Loucy (cell line): Measurements from ENCODE around the gene PTPRK.

Source experiments
- H2AFZ ChIP-seq: fragments of 200-600 bp; sonication (generic); 2 replicates; pipeline ENCODE4 v1.6.0; 2016; ENCODE audit warnings: antibody characterized with exemption, mild to moderate bottlenecking, low read length, moderate library complexity
- H3F3A ChIP-seq: fragments of 200-600 bp; 2 replicates; pipeline ENCODE4 v1.6.0; 2016; ENCODE audit warnings: antibody characterized with exemption, low read depth, mild to moderate bottlenecking
- H3K27me3 ChIP-seq: fragments of 200-600 bp; sonication (generic); 2 replicates; pipeline ENCODE4 v1.6.1; 2014; ENCODE audit warnings: low read length, mild to moderate bottlenecking; ENCODE audit not compliant: insufficient read depth, poor library complexity, severe bottlenecking
- H3K36me3 ChIP-seq: fragments of 200-600 bp; sonication (generic); 2 replicates; pipeline ENCODE4 v1.6.1; 2016; ENCODE audit warnings: low read length; ENCODE audit not compliant: insufficient read depth
- H3K4me1 ChIP-seq: fragments of 200-600 bp; sonication (generic); 2 replicates; pipeline ENCODE4 v1.5.1; 2014; ENCODE audit warnings: low read length, mild to moderate bottlenecking; ENCODE audit not compliant: insufficient read depth, poor library complexity, severe bottlenecking
- H3K4me2 ChIP-seq: fragments of 200-600 bp; sonication (generic); 2 replicates; pipeline ENCODE4 v1.6.0; 2014; ENCODE audit warnings: antibody characterized with exemption, low read length, low read depth, mild to moderate bottlenecking; ENCODE audit not compliant: poor library complexity, severe bottlenecking
- H3K4me3 ChIP-seq: fragments of 200-600 bp; sonication (generic); 2 replicates; pipeline ENCODE4 v1.5.1; 2014; ENCODE audit warnings: low read length, mild to moderate bottlenecking, mixed read lengths; ENCODE audit not compliant: poor library complexity, severe bottlenecking
- H3K79me2 ChIP-seq: fragments of 200-600 bp; sonication (generic); 2 replicates; pipeline ENCODE4 v1.6.1; 2014; ENCODE audit warnings: low read length; ENCODE audit not compliant: insufficient read depth
- H3K9ac ChIP-seq: fragments of 200-600 bp; sonication (generic); 2 replicates; pipeline ENCODE4 v1.6.0; 2014; ENCODE audit warnings: mild to moderate bottlenecking, low read depth, low read length, moderate library complexity; ENCODE audit not compliant: poor library complexity, severe bottlenecking
- H3K9me2 ChIP-seq: fragments of 200-600 bp; sonication (generic); replicated peaks from 2 replicates; pipeline ENCODE4 v1.6.1; 2016; ENCODE audit warnings: low read depth, low read length, mixed read lengths
- H3K9me3 ChIP-seq: fragments of 200-600 bp; sonication (generic); 2 replicates; pipeline ENCODE4 v1.6.1; 2014; ENCODE audit warnings: mild to moderate bottlenecking, antibody characterized with exemption, low read length, low read depth; ENCODE audit not compliant: insufficient read depth
- H4K20me1 ChIP-seq: fragments of 200-600 bp; sonication (generic); 2 replicates; pipeline ENCODE4 v1.6.0; 2014; ENCODE audit warnings: antibody characterized with exemption, low read length, mild to moderate bottlenecking; ENCODE audit not compliant: insufficient read depth, poor library complexity, severe bottlenecking
- EZH2phosphoT487 ChIP-seq: fragments of 200-600 bp; IDR thresholded peaks from 2 replicates; pipeline ENCODE4 v1.6.1; 2018; ENCODE audit warnings: antibody characterized with exemption, mild to moderate bottlenecking, moderate library complexity, borderline replicate concordance
- TF ChIP-seq, protein P1 (sequence below): fragments of 200-600 bp; sonication (generic); conservative IDR thresholded peaks from 2 replicates; pipeline ENCODE4 v1.5.1; 2014; ENCODE audit warnings: mild to moderate bottlenecking, antibody characterized with exemption, low read length

Gene PTPRK

DNA sequence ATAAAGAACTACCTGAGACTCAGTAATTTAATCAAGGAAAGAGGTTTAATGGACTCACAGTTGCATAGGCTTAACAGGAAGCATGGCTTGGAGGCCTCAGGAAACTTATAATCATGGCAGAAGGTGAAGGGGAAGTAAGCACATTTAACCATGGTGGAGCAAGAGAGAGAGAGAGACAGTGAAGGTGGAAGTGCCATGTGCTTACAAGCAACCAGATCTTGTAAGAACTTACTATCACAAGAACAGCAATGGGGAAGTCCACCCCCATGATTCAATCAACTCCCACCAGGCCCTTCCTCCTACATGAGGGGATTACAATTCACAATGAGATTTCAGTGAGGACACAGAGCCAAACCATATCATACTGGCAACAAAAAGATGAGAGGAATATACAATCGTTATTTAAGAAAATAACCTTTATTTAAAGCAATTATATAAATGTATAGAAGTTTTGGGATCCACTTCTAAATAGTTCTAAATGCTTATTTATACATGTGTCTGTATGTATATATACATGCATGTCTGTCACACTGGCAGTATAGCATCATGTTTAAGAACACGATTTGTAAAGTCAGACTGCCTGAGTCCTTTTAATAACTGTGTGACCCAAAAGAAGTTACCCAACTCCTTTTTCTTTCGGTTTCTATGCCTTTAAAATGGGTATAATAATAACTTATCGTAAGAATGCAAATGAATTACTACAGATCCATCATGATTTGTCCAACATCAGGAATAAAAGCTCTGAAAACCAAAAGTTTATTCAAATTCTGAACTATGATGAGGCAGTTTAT is 363.9 kb downstream of the PTPRK start:
- Histone ChIP-seq H2AFZ (no peak overlapping the region), H3K9ac (no peak overlapping the region), H3K27me3 (no peaks in the 10 kb centered on the region), H3K36me3 (no peaks in the 10 kb centered on the region), H3K79me2 (no peaks in the 10 kb centered on the region), H3K4me2 (no peak overlapping the region), H4K20me1 (no peaks in the 10 kb centered on the region), H3K9me3 (no peaks in the 10 kb centered on the region), H3K9me2 (no peaks in the 10 kb centered on the region), H3K4me1 (peaks cover 34% of the 10 kb centered on the region), H3K4me3 (no peak overlapping the region), H3F3A (no peaks in the 10 kb centered on the region)
- TF ChIP-seq, protein P1, sequence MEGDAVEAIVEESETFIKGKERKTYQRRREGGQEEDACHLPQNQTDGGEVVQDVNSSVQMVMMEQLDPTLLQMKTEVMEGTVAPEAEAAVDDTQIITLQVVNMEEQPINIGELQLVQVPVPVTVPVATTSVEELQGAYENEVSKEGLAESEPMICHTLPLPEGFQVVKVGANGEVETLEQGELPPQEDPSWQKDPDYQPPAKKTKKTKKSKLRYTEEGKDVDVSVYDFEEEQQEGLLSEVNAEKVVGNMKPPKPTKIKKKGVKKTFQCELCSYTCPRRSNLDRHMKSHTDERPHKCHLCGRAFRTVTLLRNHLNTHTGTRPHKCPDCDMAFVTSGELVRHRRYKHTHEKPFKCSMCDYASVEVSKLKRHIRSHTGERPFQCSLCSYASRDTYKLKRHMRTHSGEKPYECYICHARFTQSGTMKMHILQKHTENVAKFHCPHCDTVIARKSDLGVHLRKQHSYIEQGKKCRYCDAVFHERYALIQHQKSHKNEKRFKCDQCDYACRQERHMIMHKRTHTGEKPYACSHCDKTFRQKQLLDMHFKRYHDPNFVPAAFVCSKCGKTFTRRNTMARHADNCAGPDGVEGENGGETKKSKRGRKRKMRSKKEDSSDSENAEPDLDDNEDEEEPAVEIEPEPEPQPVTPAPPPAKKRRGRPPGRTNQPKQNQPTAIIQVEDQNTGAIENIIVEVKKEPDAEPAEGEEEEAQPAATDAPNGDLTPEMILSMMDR: no peak
- TF ChIP-seq EZH2phosphoT487: no peak

DNA sequence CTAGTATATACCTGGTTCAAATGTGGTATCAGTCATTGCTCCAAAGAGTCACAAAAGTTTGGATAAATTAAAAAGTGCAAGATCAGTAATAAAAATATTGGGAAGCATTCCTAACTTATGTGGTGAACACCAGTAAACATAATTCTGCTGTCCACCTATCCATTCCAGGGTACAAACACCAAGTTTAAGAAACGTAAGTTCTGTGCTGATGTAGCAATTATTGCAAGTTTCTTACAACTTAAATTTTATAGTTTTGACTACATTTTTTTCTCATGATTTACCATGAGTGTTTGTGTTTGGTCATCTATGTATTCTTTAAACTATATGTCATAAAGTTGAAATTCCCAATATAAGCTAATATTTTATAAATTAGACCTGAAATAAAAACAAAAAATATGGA is 364.6 kb downstream of the PTPRK start:
- no peaks in the 10 kb centered on the region for H3F3A ChIP-seq
- no peaks in the 10 kb centered on the region for H3K27me3 ChIP-seq
- no peaks in the 10 kb centered on the region for H3K79me2 ChIP-seq
- H3K4me2 ChIP-seq: no peak overlapping the region
- H3K4me1 ChIP-seq: peaks cover 27% of the 10 kb centered on the region
- no peaks in the 10 kb centered on the region for H4K20me1 ChIP-seq
- no peak overlapping the region for H3K4me3 ChIP-seq
- no peak overlapping the region for H2AFZ ChIP-seq
- no peak for TF ChIP-seq EZH2phosphoT487
- TF ChIP-seq, protein P1: no peak
- no peak overlapping the region for H3K9ac ChIP-seq
- no peaks in the 10 kb centered on the region for H3K9me3 ChIP-seq
- no peaks in the 10 kb centered on the region for H3K9me2 ChIP-seq
- H3K36me3 ChIP-seq: no peaks in the 10 kb centered on the region

DNA sequence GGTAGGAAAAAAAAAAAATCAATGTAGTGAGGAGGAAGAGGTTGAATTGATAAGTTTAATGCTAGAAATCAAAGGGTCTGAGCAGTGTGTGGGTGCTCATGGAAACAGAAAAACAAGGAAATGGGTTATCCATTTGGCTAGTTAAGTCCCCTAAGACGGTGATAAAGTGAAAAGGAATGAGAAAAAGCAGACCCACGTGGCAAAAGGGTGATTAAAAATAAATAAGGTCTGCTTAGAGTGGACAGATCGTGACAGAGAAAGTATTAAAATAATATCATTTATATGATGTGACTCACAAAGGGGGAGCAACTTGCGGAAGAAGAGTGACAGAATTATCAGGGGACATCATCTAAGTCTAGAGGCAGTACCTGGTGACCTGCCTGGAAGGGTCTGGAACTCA is 367.8 kb downstream of the PTPRK start:
- H3K9me2 ChIP-seq: no peaks in the 10 kb centered on the region
- H3K4me1 ChIP-seq: peaks cover 11% of the 10 kb centered on the region
- H3K9me3 ChIP-seq: no peaks in the 10 kb centered on the region
- no peaks in the 10 kb centered on the region for H4K20me1 ChIP-seq
- no peak overlapping the region for H2AFZ ChIP-seq
- no peaks in the 10 kb centered on the region for H3K79me2 ChIP-seq
- TF ChIP-seq EZH2phosphoT487: no peak
- TF ChIP-seq, protein P1: no peak
- no peaks in the 10 kb centered on the region for H3K36me3 ChIP-seq
- no peak overlapping the region for H3K4me2 ChIP-seq
- H3K27me3 ChIP-seq: no peaks in the 10 kb centered on the region
- no peaks in the 10 kb centered on the region for H3F3A ChIP-seq
- no peak overlapping the region for H3K9ac ChIP-seq
- no peak overlapping the region for H3K4me3 ChIP-seq
